Colonic mucosa (tissue), 4 donors: ENCODE results near the gene ZNF526. TPM values are rescaled to one million over a fixed set of nuclear protein-coding genes. Genes with fewer than 3 reads are reported as not detected.

ENCODE experiments used
- DNase-seq: peaks from one replicate; pipeline ENCODE4 v3.0.0-alpha.2; 2020
- H3K27ac ChIP-seq: fragments of 200-600 bp; one replicate; pipeline ENCODE4 v1.8.0; 2021
- H3K27me3 ChIP-seq: fragments of 200-600 bp; one replicate; pipeline ENCODE4 v1.8.0; 2021
- H3K36me3 ChIP-seq: fragments of 200-600 bp; one replicate; pipeline ENCODE4 v1.8.0; 2021
- H3K4me1 ChIP-seq: fragments of 200-600 bp; one replicate; pipeline ENCODE4 v1.8.0; 2021; ENCODE audit warnings: mild to moderate bottlenecking
- H3K4me3 ChIP-seq: fragments of 200-600 bp; one replicate; pipeline ENCODE4 v1.8.0; 2021
- H3K9ac ChIP-seq, 2 donors: one replicate each; pipeline ENCODE4 v1.7.0; 2013; ENCODE audit warnings: control low read depth in 2 of 2, low read depth in 2 of 2, low read length in 2 of 2
- H3K9me3 ChIP-seq: fragments of 200-600 bp; one replicate; pipeline ENCODE4 v1.8.0; 2021
- intact Hi-C: fragments of 100-400 bp; cut with DNase I; formaldehyde crosslinking; loops from one replicate; pipeline ENCODE4 v1.14.1; 2022
- total RNA-seq, 2 donors: library from RNA; stranded (reverse); fragmentation: NEBNext Ultra II Directional in 1 of 2; extraction: Animal tissue kit (Norgen Biotek cat#: 25700) in 1 of 2; gene quantifications; one replicate each; pipeline ENCODE4 v1.2.1, GENCODE V29; 2021
- TF ChIP-seq, protein P1 (sequence below): fragments of 200-600 bp; IDR thresholded peaks from one replicate; pipeline ENCODE4 v1.8.0; 2022; ENCODE audit warnings: antibody characterized with exemption, mild to moderate bottlenecking
- donor health status: healthy.
- donor health status: DM: no; HTN: no; CAD: no.
- donor health status: DM: no; HTN: no; CAD: no.

The ZNF526 gene
- total RNA-seq, 2 donors from 2014 or later = 9.3 to 12.8 TPM

DNA sequence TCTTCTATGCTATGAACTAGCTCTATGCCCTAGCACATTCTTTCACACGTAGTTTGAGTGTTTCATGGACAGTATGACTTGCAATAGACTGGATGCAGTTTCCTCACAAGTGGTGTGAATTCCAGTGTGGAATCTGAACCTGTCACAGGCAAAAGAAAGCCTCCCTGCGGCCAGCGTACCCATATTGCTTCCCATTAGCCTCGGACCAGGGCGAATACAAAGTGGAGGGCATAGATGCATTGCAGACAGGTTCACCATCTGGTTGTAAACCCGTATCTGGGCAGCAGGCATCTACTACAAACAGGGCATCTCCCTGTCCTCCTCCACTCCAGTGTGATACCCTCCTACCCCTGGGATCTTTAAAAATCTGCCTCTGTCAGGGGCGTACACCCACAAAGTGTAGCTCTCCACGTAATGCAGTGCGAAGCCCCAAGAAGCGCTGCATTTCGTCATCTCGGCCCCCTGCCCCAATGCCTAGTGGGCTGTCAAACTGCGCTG lies 47.6 kb downstream of the ZNF526 start:
- intact Hi-C loops = no loop called here
- Histone ChIP-seq H3K27me3 (no peaks in the 10 kb centered on the region), H3K27ac (peak overlapping the region; percentile 83), H3K4me3 (peak overlapping the region; percentile 48), H3K36me3 (no peaks in the 10 kb centered on the region), H3K9ac (peak overlapping the region; percentile 41 to 99), H3K4me1 (peaks cover 14% of the 10 kb centered on the region), H3K9me3 (no peaks in the 10 kb centered on the region)
- no peak for DNase-seq
- TF ChIP-seq, protein P1, sequence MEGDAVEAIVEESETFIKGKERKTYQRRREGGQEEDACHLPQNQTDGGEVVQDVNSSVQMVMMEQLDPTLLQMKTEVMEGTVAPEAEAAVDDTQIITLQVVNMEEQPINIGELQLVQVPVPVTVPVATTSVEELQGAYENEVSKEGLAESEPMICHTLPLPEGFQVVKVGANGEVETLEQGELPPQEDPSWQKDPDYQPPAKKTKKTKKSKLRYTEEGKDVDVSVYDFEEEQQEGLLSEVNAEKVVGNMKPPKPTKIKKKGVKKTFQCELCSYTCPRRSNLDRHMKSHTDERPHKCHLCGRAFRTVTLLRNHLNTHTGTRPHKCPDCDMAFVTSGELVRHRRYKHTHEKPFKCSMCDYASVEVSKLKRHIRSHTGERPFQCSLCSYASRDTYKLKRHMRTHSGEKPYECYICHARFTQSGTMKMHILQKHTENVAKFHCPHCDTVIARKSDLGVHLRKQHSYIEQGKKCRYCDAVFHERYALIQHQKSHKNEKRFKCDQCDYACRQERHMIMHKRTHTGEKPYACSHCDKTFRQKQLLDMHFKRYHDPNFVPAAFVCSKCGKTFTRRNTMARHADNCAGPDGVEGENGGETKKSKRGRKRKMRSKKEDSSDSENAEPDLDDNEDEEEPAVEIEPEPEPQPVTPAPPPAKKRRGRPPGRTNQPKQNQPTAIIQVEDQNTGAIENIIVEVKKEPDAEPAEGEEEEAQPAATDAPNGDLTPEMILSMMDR = no peak

DNA sequence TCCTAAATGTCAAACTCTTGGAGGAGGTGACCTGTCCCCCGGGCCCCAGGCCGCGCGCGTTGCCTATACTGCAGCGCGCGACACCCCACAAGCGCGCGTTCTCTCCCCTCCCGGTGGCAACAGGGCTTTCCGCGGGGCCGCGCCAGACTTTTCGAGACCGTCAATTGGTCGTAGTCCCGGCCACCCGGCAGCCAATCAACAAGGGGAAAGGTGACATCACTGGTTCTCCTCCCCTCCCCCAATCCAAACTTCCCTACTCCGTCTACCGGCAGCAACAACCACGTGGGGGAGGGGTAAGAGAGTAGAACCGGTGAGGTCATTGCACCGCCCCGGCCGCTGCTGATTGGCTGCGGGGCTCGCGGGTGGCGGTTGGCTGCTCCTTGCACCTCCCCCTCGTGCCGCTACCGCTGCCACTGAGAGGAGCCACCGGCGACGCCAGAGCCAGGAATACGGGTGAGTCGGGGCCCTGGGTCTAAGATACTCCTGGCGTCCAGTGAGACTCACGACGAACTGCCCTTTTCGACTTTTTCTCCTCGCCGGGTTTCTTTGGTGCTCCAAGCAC lies 48.1 kb downstream of the ZNF526 start:
- Histone ChIP-seq H3K27ac (peak overlapping the region; percentile 83), H3K9me3 (no peaks in the 10 kb centered on the region), H3K27me3 (no peaks in the 10 kb centered on the region), H3K9ac (peak overlapping the region; percentile 84 to 99), H3K4me1 (peaks cover 14% of the 10 kb centered on the region), H3K36me3 (no peaks in the 10 kb centered on the region), H3K4me3 (peak overlapping the region; percentile 48)
- TF ChIP-seq, protein P1 = no peak
- intact Hi-C loops = no loop called here
- peak; percentile 100 for DNase-seq

DNA sequence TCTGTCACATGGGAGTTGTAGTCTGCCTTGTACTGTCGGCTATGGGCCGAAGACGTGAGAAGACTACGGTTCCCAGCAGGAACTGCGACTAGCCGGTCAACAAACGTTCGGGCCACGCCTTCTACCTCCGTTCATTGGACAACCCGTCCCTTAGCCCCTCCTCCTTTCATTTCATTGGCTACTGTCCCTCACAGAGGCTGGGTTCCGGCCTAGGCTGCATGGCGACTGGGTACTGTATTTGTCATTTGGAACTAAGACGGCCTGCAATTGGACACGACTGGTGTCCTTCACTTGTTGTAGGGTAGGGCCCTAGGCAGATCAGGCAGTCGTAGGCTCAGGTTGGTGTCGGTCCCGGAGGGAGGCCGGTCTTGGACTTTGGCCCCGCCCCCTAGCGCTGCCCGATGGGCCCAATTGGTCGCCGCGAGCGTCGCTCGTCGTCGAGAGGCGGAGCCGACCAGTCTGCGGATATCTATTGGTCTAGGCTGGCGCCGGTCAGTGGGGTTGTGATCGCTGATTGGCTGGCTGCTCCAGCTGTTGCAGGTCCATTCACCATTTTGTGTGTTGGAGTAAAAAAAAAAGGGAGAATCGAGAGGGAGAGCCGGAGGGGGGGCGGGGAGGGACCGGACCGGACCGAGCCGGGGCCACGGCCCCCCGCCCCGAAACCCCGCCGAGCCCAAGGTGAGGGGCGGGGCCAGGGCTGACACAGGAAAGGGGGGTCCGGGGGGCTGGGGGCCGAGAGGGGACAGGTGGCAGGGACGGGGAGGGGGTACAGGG lies 48.8 kb downstream of the ZNF526 start, which contains the start of gene CIC:
Gene CIC (plus strand): TSS at position 549 of the 774 bp plus-strand sequence. CDS start 2,532 bp downstream, outside the sequence.
- peaks cover 14% of the 10 kb centered on the region for H3K4me1 ChIP-seq
- TF ChIP-seq, protein P1 = no peak
- H3K36me3 ChIP-seq = no peaks in the 10 kb centered on the region
- H3K9me3 ChIP-seq = no peaks in the 10 kb centered on the region
- DNase-seq = peak; percentile 99
- no peaks in the 10 kb centered on the region for H3K27me3 ChIP-seq
- peak within 1 kb of the TSS; percentile 48 for H3K4me3 ChIP-seq
- H3K9ac ChIP-seq = peak within 1 kb of the TSS; percentile 84 to 99
- intact Hi-C loops = no loop called here
- peak within 1 kb of the TSS; percentile 83 for H3K27ac ChIP-seq

DNA sequence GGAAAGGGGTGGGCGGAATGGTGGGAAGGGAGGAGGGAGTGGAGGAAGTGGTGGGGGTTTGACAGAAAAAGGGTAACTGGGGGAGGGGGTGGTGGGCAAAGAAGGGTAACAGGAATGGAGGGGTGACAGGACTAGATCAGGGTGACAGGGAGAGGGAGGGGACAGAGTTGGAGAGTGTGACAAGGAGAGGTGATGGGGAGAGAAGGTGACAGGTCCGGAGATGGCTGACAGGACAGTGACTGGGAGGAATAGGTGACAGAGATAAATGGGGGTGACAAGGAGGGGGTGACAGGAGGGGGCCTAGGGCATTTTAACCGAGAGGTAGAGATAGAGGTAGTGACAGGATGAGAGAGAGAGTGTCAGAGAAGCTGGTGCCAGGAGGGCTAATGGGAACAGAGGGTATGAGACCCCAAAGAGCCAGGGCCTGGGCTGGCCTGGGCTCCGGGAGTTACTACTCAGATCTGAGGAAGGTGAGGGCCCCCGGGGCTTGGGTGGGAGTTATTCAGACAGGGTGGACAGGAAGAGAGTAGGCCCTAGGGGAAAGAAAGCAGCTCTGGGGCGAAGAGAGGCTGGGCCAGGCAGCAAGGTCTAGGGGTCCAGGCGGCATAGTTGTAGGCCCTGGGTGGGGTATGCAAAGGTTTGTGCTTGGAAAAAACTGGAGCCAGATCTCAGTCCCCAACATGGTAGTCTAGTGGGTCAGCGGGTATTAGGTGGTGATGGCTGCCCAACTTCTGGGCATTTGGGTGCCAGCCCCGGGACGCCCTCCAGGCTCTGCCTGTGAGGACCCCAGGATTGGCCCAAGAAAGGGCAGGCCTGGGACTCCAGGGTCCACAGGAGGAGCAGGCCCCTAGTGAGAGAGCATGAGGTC lies 49.6 kb downstream of the ZNF526 start:
- Histone ChIP-seq H3K4me3 (peak overlapping the region; percentile 45), H3K27ac (peak overlapping the region; percentile 77), H3K4me1 (peaks cover 14% of the 10 kb centered on the region), H3K9me3 (no peaks in the 10 kb centered on the region), H3K27me3 (no peaks in the 10 kb centered on the region), H3K9ac (peak overlapping the region; percentile 84 to 99), H3K36me3 (no peaks in the 10 kb centered on the region)
- DNase-seq = peak; percentile 52
- TF ChIP-seq, protein P1 = no peak
- intact Hi-C loops = no loop called here
